Measurements from ENCODE around the gene TCF7. TPM values are rescaled to one million over a fixed set of nuclear protein-coding genes. Genes with fewer than 3 reads are reported as not detected.

The TCF7 gene
- polyA plus RNA-seq, 1 donor from 2014 or later = 0.15 TPM

GRCh38 chr5:134085411-134085810 is 29.1 kb upstream of the TCF7 start:
- Histone ChIP-seq H3K36me3 (ENCODE audit: insufficient read depth, low read length) (no peaks in the 10 kb centered on the region), H3K27me3 (ENCODE audit: insufficient read depth, low read depth, low read length) (no peaks in the 10 kb centered on the region), H2AFZ (ENCODE audit: low read depth, low read length) (no peak overlapping the region)

GRCh38 chr5:134086225-134086942 is 28.1 kb upstream of the TCF7 start:
- Histone ChIP-seq H2AFZ (ENCODE audit: low read depth, low read length) (no peak overlapping the region), H3K4me2 (ENCODE audit: low read length) (no peak overlapping the region), H3K4me3 (ENCODE audit: low read length) (no peak overlapping the region), H3K9me2 (ENCODE audit: insufficient read depth, low read length) (no peaks in the 10 kb centered on the region), H3K9ac (ENCODE audit: low read length) (no peak overlapping the region), H3K9me3 (ENCODE audit: low read length) (no peaks in the 10 kb centered on the region), H4K20me1 (ENCODE audit: insufficient read depth) (no peaks in the 10 kb centered on the region), H3K27ac (ENCODE audit: low read length) (no peak overlapping the region), H3K79me2 (replicated peaks; ENCODE audit: insufficient read depth, low read length) (no peaks in the 10 kb centered on the region), H3K27me3 (ENCODE audit: insufficient read depth, low read depth, low read length) (no peaks in the 10 kb centered on the region), H3F3A (ENCODE audit: insufficient read depth, low read length, poor library complexity, severe bottlenecking) (no peaks in the 10 kb centered on the region), H3K36me3 (ENCODE audit: insufficient read depth, low read length) (no peaks in the 10 kb centered on the region)
- no peak for TF ChIP-seq POLR2AphosphoS5 (IDR thresholded peaks at IDR 0.05)
- TF ChIP-seq EP300 (conservative IDR thresholded peaks at IDR 0.05; ENCODE audit: poor library complexity, severe bottlenecking) = no peak
- no peak for TF ChIP-seq TAF1 (IDR thresholded peaks at IDR 0.05; ENCODE audit: low read depth)
- TF ChIP-seq SMC3 (conservative IDR thresholded peaks at IDR 0.05; ENCODE audit: poor library complexity) = no peak
- TF ChIP-seq MXI1 (conservative IDR thresholded peaks at IDR 0.05; ENCODE audit: poor library complexity, severe bottlenecking) = no peak
- TF ChIP-seq EZH2 (IDR thresholded peaks at IDR 0.05; ENCODE audit: borderline replicate concordance, insufficient read depth, low read length, poor library complexity, severe bottlenecking) = no peak
- no peak for TF ChIP-seq CTCF (IDR thresholded peaks at IDR 0.05; ENCODE audit: poor library complexity, severe bottlenecking)
- TF ChIP-seq RAD21 (conservative IDR thresholded peaks at IDR 0.05) = no peak

More at GRCh38 chr5:134085411-134085810, 29.1 kb upstream of the TCF7 start:
- Histone ChIP-seq H3K9me2 (ENCODE audit: insufficient read depth, low read length) (no peaks in the 10 kb centered on the region), H3F3A (ENCODE audit: insufficient read depth, low read length, poor library complexity, severe bottlenecking) (no peaks in the 10 kb centered on the region), H3K4me2 (ENCODE audit: low read length) (no peak overlapping the region), H3K9me3 (ENCODE audit: low read length) (no peaks in the 10 kb centered on the region), H3K27ac (ENCODE audit: low read length) (no peak overlapping the region), H4K20me1 (ENCODE audit: insufficient read depth) (no peaks in the 10 kb centered on the region), H3K4me3 (ENCODE audit: low read length) (no peak overlapping the region), H3K79me2 (replicated peaks; ENCODE audit: insufficient read depth, low read length) (no peaks in the 10 kb centered on the region), H3K9ac (ENCODE audit: low read length) (no peak overlapping the region)
- TF ChIP-seq MXI1 (conservative IDR thresholded peaks at IDR 0.05; ENCODE audit: poor library complexity, severe bottlenecking) (no peak), SMC3 (conservative IDR thresholded peaks at IDR 0.05; ENCODE audit: poor library complexity) (no peak), TAF1 (IDR thresholded peaks at IDR 0.05; ENCODE audit: low read depth) (no peak), EP300 (conservative IDR thresholded peaks at IDR 0.05; ENCODE audit: poor library complexity, severe bottlenecking) (no peak), REST (IDR thresholded peaks at IDR 0.05; ENCODE audit: borderline replicate concordance) (no peak), POLR2AphosphoS5 (IDR thresholded peaks at IDR 0.05) (no peak), RAD21 (conservative IDR thresholded peaks at IDR 0.05) (no peak), EZH2 (IDR thresholded peaks at IDR 0.05; ENCODE audit: borderline replicate concordance, insufficient read depth, low read length, poor library complexity, severe bottlenecking) (no peak), CTCF (IDR thresholded peaks at IDR 0.05; ENCODE audit: poor library complexity, severe bottlenecking) (no peak)
